ENCODE data around the gene ZNF217.

ZNF217 gene

DNA sequence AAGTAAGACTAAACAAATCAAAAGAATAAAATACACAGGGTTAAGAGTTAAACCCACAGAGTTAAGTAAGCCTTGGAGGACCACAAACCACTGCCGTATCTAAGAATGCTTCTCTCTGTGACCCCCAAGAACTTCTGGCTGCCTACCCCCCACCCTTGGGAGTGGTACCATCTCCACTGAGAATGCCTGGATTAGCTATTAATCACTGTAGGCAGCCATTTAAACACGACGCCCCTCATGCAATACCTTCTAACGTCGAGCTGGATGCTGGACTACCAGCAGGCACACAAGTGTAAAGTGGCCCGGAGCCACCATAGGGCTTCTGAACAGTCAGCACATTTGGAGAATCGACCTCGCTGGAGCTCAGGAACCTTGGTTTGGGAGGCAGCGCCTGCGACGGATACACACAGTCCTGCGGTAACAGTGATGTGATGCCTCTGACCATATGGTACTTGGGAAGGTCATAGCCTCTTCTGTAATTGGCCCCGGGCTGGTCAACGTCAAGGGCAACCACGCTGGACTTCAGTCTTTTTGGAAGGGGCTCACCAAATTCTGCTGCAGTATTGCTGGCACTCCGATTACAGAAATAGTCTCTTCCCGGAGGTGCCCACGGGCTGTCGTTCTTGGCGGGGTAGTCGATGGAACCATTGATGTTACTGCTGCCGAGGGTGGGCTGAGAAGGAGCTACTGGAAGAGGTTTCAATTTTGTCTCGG, 18.0 kb downstream of the ZNF217 start:
- Mint-ChIP-seq H3K27ac (no peak overlapping the region), H3K27me3 (ENCODE audit: low read depth) (no peaks in the 10 kb centered on the region)

DNA sequence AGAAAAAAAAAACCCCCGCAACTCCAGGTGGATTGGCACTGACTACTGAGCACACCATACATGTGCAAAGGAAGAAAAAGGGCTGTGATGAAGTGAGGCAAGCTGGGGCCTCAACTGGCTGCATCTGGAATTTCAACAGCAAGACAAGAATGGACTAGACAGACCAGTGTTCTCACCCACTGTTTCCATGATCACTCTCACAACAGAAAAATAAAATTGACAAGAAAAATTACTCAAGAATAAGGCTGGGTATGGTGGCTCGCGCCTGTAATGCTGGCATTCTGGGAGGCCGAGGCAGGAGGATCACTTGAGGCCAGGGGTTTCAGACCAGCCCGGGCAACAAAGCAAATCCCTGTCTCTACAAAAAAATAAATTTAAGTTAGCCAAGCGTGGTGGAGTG, 18.8 kb downstream of the ZNF217 start:
- TF ChIP-seq, protein P1, sequence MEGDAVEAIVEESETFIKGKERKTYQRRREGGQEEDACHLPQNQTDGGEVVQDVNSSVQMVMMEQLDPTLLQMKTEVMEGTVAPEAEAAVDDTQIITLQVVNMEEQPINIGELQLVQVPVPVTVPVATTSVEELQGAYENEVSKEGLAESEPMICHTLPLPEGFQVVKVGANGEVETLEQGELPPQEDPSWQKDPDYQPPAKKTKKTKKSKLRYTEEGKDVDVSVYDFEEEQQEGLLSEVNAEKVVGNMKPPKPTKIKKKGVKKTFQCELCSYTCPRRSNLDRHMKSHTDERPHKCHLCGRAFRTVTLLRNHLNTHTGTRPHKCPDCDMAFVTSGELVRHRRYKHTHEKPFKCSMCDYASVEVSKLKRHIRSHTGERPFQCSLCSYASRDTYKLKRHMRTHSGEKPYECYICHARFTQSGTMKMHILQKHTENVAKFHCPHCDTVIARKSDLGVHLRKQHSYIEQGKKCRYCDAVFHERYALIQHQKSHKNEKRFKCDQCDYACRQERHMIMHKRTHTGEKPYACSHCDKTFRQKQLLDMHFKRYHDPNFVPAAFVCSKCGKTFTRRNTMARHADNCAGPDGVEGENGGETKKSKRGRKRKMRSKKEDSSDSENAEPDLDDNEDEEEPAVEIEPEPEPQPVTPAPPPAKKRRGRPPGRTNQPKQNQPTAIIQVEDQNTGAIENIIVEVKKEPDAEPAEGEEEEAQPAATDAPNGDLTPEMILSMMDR (IDR thresholded peaks at IDR 0.05; ENCODE audit: unreplicated experiment in 3 of 3) = no peak
- no peak overlapping the region for H3K27ac Mint-ChIP-seq
- H3K27me3 Mint-ChIP-seq (ENCODE audit: low read depth) = no peaks in the 10 kb centered on the region
- H3K36me3 Mint-ChIP-seq (ENCODE audit: low read depth) = peaks cover 70% of the 10 kb centered on the region
- no peaks in the 10 kb centered on the region for H3K9me3 Mint-ChIP-seq
- peaks cover 15% of the 10 kb centered on the region for H3K4me1 Mint-ChIP-seq
- H3K4me3 Mint-ChIP-seq = no peak overlapping the region

More for the DNA sequence above, 18.0 kb downstream of the ZNF217 start:
- Mint-ChIP-seq H3K36me3 (ENCODE audit: low read depth) (peaks cover 73% of the 10 kb centered on the region), H3K4me1 (peaks cover 23% of the 10 kb centered on the region), H3K9me3 (no peaks in the 10 kb centered on the region), H3K4me3 (no peak overlapping the region)
- TF ChIP-seq, protein P1 (IDR thresholded peaks at IDR 0.05; ENCODE audit: unreplicated experiment in 3 of 3) = no peak

DNA sequence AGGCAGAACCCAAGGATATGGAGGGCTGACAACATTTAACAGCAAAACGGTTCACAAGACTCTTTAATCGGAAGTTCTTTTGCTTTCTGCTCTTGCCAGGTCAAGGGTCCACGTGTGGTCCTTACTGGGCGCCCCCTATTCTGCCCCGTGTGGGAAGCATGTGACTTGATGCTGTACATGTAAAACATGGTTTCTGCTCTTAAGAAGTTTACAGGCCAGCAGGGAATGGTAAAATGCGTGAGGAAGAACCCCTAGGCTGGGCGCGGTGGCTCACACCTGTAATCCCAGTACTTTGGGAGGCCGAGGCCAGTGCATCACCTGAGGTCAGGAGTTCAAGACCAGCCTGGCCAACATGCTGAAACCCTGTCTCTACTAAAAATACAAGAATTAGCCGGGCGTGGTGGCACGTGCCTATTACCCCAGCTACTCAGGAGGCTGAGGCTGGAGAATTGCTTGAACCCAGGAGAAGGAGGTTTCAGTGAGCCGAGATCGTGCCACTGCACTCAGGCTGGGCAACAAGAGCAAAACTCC, 19.3 kb downstream of the ZNF217 start:
- TF ChIP-seq, protein P1 (IDR thresholded peaks at IDR 0.05; ENCODE audit: unreplicated experiment in 3 of 3) = no peak

DNA sequence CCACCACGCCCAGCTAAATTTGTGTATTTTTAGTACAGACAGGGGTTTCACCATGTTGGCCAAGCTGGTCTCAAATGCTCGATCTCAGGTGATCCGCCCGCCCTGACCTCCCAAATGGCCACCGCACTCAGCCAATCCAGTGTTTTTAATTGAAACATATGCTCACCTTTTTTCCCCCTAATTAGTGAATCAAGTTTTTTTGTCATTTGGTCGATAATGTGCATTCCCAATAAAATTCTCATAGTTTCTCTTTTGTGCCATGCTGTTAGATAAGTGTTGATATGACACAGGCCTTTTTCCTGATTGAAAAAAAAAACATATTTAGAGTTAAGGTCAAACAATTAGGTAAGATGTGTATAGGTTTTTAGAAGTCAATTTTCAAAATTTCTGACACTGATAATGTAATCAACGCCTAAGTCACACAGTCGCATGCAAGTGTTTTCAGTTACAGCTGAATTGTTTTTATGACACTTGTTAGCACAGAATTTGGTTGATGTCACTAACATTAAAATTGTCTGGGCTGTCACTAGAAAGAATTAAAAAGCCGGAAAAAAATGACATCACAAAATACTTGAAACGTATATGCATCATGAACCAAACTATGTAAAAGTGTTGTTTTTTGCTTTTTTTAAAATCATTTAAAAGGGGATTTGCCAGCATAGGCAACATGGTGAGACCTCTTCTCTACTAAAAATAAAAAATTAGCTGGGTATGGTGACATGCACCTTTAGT, 21.9 kb downstream of the ZNF217 start:
- Mint-ChIP-seq H3K4me1 (no peaks in the 10 kb centered on the region), H3K27ac (no peak overlapping the region), H3K27me3 (ENCODE audit: low read depth) (no peaks in the 10 kb centered on the region), H3K9me3 (no peaks in the 10 kb centered on the region), H3K4me3 (no peak overlapping the region), H3K36me3 (ENCODE audit: low read depth) (peaks cover 81% of the 10 kb centered on the region)
- TF ChIP-seq, protein P1 (IDR thresholded peaks at IDR 0.05; ENCODE audit: unreplicated experiment in 3 of 3) = no peak

More for the DNA sequence above, 19.3 kb downstream of the ZNF217 start:
- Mint-ChIP-seq H3K27me3 (ENCODE audit: low read depth) (no peaks in the 10 kb centered on the region), H3K4me3 (no peak overlapping the region), H3K27ac (no peak overlapping the region), H3K4me1 (peaks cover 10% of the 10 kb centered on the region), H3K36me3 (ENCODE audit: low read depth) (peaks cover 73% of the 10 kb centered on the region), H3K9me3 (no peaks in the 10 kb centered on the region)

DNA sequence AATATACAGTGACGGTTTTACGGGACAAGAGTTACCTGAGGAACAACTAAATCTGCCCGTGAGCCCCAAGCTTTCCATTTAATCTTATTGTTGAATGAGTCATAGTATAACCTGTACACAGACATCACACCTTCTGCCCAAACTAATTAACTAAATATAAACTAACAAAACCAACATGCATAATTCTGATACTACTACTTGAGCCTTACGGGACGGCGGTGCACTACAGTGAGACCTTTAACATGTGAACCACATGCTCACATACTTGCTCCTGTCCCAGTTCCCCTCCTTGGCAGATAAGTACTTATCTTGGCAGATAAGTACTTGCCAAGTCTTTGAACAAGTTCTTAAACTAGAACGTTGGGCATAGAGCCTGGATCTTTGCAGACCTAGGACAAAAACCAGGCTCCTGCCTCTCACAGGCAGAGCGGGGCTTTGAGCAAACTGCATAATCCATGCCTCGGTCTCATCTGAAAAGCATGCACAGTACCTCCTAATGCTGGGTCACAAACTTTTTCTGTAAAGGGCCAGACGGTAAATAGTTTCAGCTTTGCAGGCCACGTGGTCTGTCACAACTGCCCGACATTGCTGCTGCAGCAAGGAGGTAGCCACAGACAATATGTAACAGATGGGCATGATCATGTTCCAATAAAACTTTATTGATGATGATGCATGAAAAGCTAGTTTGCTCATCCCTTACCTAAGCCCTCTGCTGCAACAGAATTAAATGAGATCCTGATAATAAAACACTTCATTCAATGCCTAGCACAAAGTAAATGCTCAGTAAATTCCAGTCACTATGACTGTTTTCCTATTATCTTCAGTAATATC, 23.0 kb downstream of the ZNF217 start:
- Mint-ChIP-seq H3K27me3 (ENCODE audit: low read depth) (no peaks in the 10 kb centered on the region), H3K4me3 (no peak overlapping the region), H3K27ac (no peak overlapping the region), H3K4me1 (no peaks in the 10 kb centered on the region), H3K9me3 (no peaks in the 10 kb centered on the region), H3K36me3 (ENCODE audit: low read depth) (peaks cover 75% of the 10 kb centered on the region)
- TF ChIP-seq, protein P1 (IDR thresholded peaks at IDR 0.05; ENCODE audit: unreplicated experiment in 3 of 3) = no peak

All from nephron (organoid).